DMS 273 (cell line): ENCODE results near the gene ARAP2.

Experiments
- DNase-seq: peaks from one replicate; lab custom pipeline; 2025; ENCODE audit not compliant: unreplicated experiment; lab: John Stamatoyannopoulos, UW

The ARAP2 gene

DNA sequence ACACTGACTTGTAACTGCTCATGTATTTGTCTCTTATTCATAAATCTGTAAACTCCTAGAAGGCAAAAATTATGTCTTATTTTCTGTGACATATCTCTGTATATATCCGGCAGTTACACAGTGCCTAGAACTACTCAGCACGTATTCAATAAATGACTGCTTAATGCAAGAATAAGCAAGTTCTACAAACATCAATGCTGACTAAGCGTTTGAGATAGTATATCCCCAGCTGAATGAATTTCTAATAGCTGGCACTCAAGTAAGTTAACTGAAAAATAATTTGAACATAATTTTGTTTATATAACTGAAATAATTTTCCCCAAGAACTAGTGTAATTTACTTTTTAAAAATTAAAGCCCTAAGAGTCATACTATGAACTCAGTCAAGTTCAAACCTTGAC lies 113.7 kb downstream of the ARAP2 start:
- no peak for DNase-seq

DNA sequence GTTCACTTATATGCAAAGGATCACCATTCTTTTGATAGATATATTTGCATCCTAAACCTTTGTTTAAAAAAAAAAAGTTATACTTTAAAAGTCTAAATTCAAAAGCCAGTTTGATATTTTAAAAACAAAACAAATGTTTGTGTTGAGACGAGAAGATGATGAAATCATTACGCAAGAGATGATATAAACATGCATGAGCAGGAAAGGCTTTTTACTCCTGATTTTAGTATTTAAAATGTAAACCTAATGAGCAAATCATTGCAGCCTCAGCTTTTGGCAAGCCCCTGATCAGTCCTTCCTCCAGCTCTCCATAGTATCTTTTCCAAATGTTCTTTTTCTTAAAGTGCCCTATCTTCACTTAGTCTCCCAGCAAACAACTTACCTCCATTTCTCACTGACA lies 115.6 kb downstream of the ARAP2 start:
- no peak for DNase-seq

DNA sequence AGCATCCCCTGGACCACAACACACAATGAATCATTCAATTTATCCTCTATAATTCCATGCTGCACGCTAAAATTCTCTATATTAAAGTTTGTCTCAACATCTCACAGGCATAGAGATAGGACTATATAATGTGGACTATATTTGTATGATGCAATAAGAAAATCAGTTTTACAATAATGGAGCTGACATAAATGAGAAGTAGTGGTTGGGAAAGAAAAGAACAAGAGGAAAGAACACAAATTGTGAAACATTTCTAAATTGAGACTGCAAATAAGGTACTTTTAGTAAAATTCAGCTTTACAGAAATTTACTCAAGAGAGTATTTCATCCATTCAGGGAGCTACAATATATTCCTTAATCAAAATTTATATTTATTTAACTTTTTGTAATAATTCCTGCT lies 120.4 kb downstream of the ARAP2 start:
- no peak for DNase-seq

DNA sequence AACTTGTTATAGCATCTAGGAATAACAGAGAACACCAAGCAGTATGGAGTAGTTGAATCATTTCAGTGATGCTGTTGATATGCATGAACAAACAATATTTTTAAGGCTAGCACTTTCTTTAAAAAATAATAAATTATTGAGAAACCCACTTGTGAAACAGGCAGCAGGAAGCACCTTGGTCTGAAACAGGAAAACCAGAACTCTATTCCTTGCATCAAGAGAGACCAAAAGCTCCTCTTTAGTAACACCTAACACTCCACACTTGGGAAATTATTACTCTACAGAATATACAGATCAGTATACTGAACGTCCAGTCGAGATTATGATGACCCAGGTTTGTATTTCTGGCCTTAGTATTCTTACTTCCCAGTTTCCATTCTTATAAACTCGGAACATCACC lies 129.0 kb downstream of the ARAP2 start:
- no peak for DNase-seq

DNA sequence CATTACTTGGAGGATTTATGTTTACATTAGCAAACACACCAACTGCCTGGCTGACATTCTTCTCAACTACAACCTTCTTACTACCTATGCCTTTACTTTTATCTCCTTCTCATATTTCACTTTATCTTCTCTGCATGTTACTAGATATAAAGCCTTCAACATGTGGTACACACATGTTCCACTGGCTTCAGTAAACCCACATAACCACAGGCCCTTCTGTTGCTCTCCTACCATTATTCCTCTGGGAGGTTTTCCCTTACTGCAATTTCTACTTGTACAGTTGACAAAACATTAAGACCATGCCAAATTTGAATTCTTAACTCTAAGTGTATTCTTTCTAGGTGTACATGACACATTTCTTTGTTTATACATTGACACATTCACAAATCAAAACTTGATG lies 133.1 kb downstream of the ARAP2 start:
- DNase-seq: peak; percentile 91

DNA sequence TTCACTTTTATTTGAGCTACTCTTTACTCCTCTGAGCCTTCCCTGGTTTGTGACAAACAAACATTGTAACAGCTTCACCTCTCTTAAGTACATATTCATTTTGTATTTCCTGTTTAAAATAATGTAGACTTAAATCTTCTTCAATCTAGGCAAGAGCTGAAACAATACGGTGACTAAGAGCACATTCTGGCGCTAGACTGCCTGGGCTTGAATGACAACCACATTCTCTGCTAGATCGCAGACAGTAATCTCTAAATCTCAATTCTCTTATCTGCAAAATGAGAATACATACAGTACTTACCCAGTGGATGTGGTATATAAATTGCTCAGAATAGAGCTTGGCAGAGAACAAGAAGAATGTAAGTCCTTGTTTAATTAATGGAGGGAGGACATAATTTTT lies 144.8 kb downstream of the ARAP2 start:
- no peak for DNase-seq

DNA sequence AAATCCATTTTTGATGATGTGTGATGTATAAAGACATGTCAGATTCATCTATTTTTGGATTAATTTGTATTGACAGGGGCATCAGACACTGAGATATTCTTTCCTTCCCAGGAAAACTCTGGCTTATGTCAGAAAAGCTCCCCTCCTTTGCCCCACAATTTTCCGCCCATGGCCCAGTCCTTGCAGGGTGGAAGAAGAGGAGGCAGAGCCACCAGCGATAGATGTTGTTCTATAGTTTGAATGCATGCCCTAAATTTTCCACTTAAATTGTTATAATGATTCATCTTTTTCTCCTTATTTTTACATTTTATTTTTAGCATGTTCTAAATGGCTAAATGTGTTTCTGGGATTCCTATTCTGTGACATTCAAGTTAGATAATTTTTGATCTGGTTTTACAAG lies 149.3 kb downstream of the ARAP2 start:
- no peak for DNase-seq

DNA sequence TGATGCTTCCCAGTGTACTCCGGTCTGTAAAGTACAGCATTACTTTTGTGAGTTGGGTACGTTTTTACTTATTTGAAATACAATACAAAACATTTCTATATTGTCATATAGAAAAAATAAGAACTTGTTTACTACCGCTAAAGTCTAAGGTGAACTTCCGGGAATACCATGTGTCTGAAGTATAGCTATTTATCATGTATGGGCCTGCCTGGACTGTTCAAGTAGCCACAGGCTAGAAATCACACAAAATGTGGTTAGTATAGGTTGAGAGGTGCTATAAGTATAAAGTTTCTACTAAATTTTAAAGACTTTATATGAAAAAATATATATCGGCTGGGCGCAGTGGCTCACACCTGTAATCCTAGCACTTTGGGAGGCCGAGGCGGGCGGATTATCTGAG lies 152.3 kb downstream of the ARAP2 start:
- DNase-seq: no peak

DNA sequence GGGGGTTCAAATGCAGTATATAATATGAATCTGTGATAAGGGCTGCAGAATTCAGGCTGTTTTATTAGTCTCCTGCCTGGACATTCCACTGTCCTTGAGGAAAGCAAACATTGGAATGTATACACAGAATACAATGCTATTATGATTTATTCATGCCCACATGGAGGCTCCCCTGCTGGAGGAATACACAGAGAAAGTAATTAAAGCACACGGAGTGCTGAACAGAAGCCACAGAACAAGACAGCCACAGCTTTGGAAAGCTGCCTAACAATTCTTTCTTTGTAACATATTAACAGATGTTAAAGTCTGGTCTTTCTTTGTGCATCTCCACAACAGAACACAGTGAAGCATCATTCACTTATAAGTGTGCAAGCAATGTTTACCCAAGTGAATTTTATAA lies 155.8 kb downstream of the ARAP2 start:
- peak; percentile 34 for DNase-seq

DNA sequence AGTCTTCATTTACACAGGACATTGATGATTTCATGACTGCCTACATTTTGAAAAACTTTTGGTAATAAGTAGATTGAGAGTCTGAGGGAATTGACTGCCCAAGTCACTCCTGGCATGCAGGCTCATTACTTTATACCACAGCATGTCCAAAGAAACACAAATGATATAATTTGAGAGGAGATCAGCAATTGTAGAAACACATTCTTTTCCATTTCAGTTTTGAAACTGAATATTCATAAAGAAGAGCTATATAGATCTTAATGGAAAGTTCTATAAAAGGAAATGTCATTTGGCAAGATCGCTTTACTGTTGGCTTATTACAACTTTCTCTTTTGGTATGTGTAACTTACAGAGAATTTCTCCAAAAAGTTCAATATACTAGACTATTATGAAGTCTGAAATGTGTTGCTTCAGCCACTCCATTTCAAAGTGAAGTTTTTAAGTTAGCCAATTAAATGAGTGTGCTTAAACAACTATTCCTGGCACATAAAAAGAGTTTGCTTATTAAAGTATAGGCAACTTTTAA lies 158.0 kb downstream of the ARAP2 start:
- no peak for DNase-seq

DNA sequence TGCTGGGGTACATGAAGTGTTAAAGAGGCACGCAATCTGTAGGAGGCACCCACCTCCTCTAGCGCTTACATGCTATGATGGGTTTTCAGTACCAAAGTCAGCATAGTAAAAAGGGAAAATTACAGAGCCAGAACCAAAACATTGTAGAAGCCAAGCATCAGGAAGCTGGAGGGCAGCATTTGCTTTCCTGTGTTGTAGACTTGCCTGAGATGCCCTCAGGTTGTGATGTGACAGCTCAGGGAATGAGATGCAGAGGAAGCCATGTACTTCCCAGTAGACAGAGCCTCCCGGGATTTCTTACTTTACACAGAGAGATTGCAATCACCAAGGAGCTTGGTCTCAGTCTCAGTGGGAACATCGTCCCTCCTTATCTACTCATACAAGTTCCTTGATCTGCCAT lies 161.5 kb downstream of the ARAP2 start:
- DNase-seq: no peak

DNA sequence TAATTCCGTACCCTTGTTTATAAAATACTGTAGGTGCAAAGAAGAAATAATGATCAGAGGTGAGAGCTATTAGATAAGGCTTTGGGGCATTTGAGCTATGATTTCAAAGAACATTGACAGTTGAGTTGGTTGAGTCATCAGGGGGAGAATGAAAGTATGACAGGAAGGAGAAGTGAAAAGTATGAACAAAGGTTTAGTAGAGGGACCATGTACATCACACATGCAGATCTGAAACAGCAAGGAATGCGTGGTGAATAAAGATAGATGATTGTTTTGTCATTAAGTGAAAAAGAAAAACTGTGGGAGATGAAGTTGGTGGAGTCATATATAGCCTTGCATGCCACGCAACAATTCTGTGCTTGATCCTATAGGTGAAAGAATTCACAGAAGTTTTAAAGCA lies 163.1 kb downstream of the ARAP2 start:
- no peak for DNase-seq

DNA sequence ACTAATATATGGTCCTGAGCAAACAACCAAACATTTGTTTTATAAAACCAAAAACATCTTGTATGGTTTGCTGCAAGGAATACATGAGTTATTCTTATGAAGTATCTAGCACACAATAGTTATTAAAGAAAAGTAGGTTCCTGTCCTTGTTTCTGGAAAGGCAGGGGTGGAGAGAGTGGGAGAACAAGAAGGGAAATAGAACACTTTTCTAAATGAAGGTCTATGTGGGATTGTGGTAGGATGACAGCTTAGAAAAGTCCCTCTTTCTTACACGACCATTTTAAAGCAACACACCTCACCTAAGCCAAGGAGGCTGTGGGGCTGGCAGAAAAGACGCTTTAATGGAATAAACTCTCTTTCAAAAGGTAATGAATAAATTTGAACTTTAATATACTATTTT lies 164.6 kb downstream of the ARAP2 start:
- DNase-seq: no peak

DNA sequence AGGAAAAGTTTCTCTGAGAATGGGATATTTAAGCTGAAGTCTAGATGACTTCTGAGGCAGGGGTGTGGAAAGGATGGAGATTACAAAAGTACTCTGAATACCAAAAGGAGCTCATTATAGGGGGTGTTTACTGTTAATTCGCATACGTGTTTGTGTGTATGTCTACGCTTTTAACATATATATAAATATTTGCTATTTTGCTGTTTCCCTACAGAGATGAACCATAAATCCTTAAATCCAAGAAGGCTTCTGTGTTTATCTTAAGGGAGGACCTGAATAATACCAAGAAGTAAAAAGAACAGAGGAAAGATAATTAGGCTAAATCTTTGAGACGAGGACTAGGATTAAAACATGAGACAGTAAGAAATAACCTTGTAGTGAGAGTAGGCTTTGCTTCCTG lies 166.0 kb downstream of the ARAP2 start:
- no peak for DNase-seq

DNA sequence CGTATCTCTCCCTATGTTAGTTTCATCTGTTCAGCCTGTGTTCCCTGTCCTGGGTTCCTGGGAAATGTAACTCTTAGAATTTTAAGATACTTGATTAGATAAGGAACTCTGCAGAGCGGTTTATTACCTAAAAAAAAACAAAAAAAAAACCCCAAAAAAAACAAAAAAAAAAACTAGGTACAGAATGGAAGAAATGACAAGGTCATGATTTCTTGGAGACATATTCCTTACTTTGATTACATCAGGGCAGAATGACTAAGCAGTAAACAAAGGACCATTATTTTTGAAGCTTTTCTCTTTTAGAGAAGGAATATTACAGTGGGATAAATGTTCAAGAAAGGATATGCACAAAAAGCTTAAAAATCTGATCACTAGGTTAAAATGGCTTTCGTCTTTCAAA lies 171.8 kb downstream of the ARAP2 start:
- no peak for DNase-seq

DNA sequence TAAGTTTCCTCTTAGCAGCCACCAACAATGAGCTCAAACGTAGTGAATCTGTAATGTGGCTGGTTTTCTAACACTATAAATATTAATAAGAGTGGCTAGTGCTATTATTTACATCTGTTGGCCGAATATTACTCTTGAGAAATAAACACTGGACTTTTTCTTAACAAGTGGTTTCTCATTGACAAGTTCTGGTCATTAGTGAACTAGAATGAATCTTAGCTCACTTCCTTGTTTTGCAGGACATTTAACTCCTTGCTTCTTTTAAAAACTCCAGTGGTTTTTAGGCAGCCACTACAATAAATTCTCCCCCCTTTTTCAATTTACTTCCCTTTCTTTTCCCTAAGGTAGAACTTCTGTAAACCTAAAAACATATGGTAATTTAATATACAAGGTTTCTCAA lies 177.2 kb downstream of the ARAP2 start:
- DNase-seq: no peak

DNA sequence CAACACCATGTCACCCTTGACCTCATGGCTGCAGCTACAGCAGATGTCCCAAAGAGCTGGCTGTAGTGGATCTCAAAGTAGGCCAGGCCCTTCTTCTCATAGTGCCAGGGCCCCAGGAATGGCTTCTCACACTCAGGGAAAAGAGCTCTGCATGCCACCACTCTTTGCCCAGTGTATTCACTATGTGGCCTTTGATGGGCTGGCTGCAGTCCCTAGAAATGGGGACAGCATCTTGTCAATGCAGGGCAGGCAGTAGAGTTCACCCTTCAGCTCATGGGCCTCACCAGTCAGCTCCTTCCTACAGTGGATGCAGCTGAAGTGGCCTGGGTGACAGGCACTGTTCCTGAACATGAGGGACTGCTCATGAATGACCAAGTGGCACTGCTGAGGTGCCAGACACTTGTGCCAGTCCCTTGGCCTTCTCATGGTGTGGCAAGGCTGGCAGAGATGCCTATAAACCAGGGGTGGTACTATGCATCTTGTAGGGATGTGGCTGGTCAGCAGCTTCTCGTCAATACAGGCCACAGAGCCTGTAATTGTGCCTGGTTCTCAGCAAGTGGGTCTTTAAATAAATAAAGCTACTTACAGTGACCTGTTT lies 178.9 kb downstream of the ARAP2 start:
- no peak for DNase-seq

DNA sequence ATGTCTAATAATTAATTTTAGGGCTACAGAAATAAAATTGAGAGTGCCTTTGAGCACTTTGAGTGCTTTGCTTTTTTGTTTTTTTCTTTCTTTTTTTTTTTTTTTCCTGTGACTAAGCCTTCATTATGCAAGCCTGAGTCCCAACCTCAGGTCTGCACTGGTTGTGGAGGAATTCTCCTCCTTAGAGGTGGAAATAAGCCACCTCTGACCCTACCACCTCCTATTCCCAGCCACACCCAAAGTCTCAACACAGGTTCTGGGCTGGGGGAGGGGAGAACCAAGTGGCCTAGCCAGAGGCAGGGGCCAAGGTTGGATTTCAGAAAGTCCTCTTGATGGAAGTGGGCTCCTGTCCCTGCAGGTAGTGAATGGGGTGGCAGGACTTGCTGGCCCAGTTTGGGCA lies 180.2 kb downstream of the ARAP2 start:
- no peak for DNase-seq

DNA sequence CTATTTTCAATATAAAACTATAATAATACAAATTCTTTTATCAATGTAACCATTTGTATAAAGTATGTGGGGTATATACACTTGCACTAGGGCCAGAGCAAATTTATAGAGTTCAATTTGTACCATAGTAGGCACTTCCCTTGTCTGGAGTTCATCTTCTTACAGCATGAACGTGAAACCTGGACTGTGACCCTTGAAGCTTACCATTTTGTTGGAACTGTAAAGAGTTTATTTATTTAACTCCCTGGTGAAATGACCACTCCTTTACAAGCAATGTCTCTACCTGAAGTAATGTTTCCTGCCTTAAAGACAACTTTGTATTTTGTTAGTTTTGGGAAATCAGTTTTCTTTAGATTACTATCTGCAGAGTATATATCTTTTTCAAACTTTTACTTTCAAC lies 188.2 kb downstream of the ARAP2 start:
- DNase-seq: no peak

DNA sequence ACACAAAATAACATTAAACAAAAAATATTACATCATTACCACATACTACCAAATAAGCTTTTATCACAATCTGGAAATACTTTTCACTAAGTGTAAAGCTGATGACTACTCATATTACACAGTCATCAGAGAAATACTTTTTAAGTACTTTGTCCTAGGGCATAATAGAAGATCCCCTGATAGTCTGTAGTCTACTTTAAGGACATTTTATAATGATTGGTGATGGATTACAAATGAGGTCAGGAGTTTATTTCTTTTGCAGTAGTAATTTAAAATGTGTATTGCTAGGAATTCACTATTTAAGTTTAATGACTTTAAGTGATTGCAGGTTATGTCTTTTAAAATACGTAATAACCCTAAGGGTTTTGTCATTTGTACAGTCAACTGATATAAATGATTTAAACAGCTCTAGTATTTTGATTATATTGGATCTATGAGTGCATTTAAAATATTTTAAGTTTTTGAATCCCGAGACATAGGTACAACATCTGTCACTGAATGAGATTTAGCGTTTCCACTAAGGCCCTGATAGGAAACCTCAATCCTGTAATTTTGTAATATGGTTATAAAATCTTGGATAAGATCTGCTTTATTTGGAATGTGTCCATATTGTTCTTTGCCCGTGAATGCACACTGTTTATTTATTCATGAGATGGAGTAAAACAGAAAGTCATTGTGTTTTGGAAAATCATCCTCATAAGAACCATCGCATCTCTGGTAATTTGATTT lies 189.5 kb downstream of the ARAP2 start:
- no peak for DNase-seq

DNA sequence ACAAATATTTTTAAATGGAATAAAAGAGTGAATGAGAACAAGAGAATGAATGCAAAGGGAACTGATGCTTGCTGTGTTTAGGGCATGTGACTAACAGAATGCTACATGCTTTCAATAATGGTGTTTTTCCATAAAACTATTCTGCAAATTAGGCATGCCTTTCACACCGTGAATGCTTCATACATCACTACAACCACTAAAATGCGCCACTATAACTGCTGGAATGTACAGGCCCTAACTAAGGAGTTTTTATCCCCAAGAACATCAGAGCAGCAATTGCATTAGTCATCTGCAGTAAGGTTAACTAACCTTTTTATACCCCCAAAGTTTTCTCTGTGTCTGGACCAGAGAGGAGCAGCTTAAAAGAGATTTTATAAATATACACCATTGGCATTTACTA lies 190.4 kb downstream of the ARAP2 start:
- DNase-seq: no peak

DNA sequence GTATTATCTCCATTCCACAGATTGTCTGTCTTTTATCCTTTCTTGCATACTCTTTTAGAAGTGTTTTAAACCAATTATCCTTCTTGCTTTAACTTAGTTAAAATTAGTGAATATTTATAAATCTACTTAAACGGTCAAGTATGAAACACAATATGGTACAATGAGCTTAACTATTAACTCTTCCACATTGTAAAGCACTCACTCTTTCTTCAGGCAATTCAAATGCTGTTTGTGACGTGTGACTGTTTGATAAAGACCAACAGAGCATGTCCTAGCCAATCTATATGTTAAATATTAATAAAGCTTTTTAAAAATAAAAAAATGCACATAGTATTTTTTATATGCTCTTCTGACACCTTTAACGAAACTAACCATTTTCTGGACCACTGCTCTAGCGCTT lies 192.7 kb downstream of the ARAP2 start:
- no peak for DNase-seq

DNA sequence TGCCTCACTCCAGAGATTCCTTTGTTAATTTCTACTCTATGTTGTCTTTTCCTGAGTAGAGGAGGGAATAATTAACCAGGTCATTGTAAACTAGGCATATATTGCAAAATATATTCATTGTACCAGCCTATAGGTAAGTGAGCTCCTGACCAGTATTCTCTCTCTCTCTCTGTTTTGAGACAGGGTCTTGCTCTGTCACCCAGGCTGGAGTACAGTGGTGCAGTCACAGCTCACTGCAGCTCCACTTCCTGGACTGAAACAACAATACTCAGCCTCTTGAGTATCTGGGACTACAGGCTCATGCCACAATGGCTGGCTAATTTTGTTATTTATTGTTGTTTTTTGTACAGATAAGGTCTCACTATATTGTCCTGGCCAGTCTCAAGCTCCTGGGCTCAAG lies 198.3 kb downstream of the ARAP2 start:
- DNase-seq: no peak
